GM19324 (cell line): ENCODE results near the gene ANO8.

Source experiments
- ATAC-seq: cut with Tn5 transposase; IDR thresholded peaks from one replicate; pipeline ENCODE4 v1.9.1; 2021; ENCODE audit warnings: mild to moderate bottlenecking, moderate library complexity; ENCODE audit not compliant: unreplicated experiment, low FRiP score

Gene ANO8

GRCh38 chr19:17314007-17314593 lies 20.6 kb downstream of the ANO8 start:
- no peak for ATAC-seq

DNA sequence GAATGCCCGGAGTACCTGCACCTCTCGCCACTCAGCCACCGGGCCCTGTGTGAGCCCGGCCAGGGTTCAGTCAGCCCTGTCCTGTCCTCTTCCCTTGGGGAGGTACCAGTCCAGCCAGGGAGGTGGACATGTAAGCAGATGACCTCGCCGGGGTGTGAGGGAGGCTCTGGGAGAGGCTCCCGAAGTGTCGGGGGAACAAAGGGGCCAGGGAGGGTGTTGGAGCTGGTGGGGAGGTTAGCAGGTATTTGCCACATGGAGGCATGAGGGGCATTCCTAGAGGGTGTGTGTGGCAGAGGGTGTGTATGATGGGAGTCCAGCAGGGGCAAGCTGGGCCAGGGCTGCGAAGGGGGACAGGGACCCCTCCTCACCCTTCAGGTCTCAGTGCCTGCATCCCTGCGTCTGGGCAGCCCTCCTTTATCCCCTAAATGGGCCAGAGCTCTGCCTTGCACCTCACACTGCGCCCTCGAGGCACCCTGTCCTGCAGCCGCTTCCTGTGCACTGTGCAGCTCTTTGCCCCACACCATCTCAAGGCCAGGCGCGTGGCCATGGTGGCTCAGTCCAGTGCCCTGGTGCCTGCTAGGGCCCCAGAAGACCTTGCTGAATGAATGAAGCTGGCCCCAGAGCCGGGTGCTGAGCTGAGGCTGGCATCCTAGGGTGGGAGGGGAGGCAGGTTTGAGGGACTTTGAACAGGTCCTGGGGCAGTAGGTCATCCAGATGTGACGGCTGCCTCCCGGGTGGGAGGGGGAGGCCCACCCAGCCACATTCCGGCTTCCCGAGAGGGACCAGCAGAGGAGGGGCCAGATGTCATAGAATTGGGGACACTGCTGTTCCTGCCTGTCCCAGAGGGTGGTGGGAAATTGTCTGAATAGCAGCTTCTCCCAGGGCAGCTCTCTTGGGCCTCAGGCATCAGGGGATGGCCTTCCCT lies 22.2 kb downstream of the ANO8 start:
- ATAC-seq = no peak

- ATAC-seq = no peak
Observed at GRCh38 chr19:17311455-17312188, 23.0 kb downstream of the ANO8 start.

DNA sequence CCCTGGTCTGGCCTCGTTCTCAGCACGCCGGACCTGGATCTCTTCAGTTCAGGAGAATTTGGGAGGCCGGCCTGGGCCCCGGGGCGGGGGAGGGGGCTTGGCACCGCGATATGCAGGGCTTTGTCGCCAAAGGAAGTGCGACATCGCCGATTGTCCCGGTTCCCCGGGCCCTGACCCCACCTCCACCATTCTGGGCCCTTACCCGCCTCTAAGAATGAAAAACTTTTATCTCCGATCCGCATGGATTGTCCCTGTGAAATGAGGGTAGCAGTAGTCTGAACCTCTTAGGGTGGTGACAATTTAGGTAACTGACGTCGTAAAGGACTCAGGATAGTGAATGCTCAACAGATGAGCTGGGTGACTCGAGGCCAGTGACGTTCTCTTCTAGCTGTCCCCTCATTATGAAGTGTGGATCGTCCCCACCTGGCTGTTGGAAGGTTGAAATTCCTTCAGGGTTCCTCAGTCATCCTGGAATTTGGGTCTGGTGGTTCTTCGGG lies 24.6 kb downstream of the ANO8 start:
- no peak for ATAC-seq

GRCh38 chr19:17309198-17309964 lies 25.3 kb downstream of the ANO8 start, which contains the start of gene DDA1:
Gene DDA1, plus strand, starts transcription at chr19:17309563. Its CDS starts 92 bp downstream, at chr19:17309655.
- ATAC-seq = peak; percentile 58

DNA sequence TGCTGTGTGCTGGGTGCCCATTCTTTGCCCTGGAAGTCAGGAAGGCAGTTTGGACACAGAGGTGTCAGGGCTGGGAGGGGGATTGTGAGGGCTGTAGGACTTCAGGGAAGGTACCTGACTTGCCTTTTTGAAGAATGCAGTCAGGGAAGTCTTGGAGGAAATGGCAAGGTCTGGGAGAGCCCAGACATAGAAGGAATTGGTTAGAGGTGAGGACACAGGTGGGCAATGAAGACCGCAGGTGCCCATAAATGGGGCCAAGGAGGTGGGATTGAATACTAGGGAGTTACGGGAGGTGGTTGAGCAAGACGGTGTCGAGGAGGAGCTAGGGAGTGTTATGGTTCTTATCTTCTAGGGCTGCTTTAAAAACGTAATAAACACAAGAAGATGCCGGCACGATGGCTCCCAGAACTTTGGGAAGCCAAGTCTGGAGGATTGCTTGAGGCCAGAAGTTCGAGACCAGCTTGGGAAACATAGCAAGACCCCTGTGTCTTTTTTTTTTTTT lies 26.7 kb downstream of the ANO8 start:
- ATAC-seq = no peak

DNA sequence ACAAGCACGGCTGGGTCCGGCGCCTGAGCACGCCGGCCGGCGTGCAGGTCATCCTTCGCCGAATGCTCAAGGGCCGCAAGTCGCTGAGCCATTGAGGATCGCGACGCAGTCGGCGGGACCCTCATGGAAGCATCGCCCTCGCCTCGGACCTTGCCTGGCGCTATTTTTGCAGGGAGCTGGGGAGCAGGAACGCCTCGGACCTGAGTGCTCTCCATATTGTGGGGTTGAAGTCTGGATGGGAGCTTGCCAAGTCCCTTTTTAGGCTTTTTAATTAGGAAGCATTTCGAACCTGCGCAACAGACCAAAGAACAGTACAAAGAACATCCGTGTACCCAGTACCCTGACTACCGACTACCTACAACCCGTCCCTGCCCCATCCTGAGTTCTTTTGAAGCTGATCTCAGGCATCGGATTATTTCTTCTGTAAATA lies 28.4 kb downstream of the ANO8 start:
- no peak for ATAC-seq

GRCh38 chr19:17305517-17306284 lies 29.0 kb downstream of the ANO8 start, which contains the start of gene MRPL34:
Gene MRPL34, plus strand, starts transcription at chr19:17305872. Its CDS starts 21 bp downstream, at chr19:17305893.
- peak; percentile 82 for ATAC-seq

- no peak for ATAC-seq
Observed at GRCh38 chr19:17305216-17305516, 29.5 kb downstream of the ANO8 start.

GRCh38 chr19:17304386-17305215 lies 30.1 kb downstream of the ANO8 start:
- no peak for ATAC-seq

DNA sequence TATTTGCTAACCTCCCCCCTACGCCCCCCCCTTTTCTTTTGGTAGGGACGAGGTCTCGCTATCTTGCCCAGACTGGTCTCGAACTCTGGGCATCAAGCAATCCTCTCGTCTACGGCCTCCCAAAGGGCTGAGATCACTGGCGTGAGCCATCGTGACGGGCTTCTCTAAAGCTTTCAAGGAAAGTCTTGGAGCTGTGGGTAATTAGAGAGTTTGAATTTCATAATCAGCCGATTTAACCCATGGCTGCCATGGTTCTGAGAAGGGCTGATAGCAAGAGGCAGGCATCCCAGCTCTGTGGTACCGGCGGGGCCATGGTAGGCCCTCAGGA lies 30.8 kb downstream of the ANO8 start:
- ATAC-seq = no peak

DNA sequence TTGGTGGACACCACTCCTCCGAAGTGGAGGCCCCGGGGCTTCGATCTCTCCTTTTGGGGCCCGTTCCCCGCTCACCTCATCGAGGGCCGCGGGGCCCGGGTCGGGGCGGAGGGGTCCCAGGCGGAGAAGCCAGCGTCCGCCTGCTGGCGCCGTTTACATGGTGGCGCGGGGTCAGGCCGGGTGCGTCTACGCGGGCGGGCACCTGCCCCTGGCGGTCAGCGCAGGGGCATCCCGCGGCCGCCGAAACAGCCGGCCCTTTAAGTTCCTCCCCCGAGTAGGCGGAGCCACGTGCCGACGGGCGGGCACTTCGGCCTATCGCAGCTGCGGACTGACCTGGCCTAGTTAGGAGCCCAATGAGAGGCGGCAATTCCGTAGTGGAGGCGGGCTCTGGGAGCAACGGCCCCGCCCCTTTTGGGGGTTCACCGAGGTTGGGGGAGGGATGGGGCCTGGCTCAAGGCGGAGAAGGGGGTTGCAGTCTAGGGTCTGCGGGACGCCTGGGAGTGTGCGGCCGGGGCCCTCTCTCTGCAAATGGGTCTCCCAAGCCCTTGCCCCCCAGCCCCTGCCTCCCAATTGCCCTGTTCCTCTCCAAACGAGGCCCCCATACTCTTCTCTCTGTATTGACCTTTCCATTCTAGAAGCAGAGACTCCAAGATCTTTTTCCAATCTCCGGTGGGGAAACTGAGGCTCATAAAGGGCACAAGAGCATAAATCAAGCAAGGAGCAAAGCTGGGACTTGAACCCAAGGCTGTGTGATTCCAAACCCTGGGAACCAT lies 31.3 kb downstream of the ANO8 start, which contains the start of gene ABHD8:
TSS of gene ABHD8 (minus strand) at position 259 of the 773 bp plus-strand sequence. CDS start 1,809 bp downstream, outside the sequence.
- peak; percentile 36 for ATAC-seq

GRCh38 chr19:17302391-17303166 lies 32.1 kb downstream of the ANO8 start:
- ATAC-seq = no peak

GRCh38 chr19:17300992-17301619 lies 33.5 kb downstream of the ANO8 start:
- no peak for ATAC-seq

GRCh38 chr19:17296976-17297375 lies 37.7 kb downstream of the ANO8 start:
- ATAC-seq = no peak

- no peak for ATAC-seq
Observed at GRCh38 chr19:17296273-17296672, 38.4 kb downstream of the ANO8 start.
